Body of pancreas (tissue), 4 donors: Measurements from ENCODE around the gene CKAP2L.
"Not testable (repeated sequence)": the region's sequence is repeated elsewhere in the genome, so short reads cannot be mapped to it uniquely, and the experiment has no call there.

ENCODE experiments used
- CTCF ChIP-seq, 7 experiments: fragments of 450-650 bp in 4 of 7; fragments of 200-600 bp in 3 of 7; sonication (generic) in 3 of 7; IDR thresholded peaks; one replicate each; pipeline ENCODE4 v1.5.1; 2016 to 2019; ENCODE audit warnings: antibody characterized with exemption in 7 of 7
- POLR2A ChIP-seq, 3 donors: fragments of 450-650 bp; IDR thresholded peaks; one replicate each; pipeline ENCODE4 v1.6.1; 2016; ENCODE audit warnings: antibody characterized with exemption in 3 of 3, mild to moderate bottlenecking in 2 of 3

- not testable (repeated sequence) for TF ChIP-seq CTCF, POLR2A (IDR thresholded peaks at IDR 0.05)
These were observed 57.5 kb downstream of the CKAP2L start for GRCh38 chr2:112706947-112707346.
